Activated CD8-positive, alpha-beta T cell treated with anti-CD3 and anti-CD28 coated beads for 36 hours (primary cell): ENCODE measurements around the gene MPDZ. TPM values are rescaled to one million over a fixed set of nuclear protein-coding genes. Genes with fewer than 3 reads are reported as not detected.

Source experiments
- ATAC-seq: fragments of 200-7000 bp; cut with Tn5 transposase; one replicate; pipeline ENCODE4 v1.10.0; 2021; ENCODE audit warnings: mild to moderate bottlenecking, moderate library complexity
- CTCF ChIA-PET: fragments of 350-600 bp; sonication (Branson Sonifier 250); formaldehyde crosslinking; loops from one replicate; lab custom pipeline; 2021; ENCODE audit warnings: antibody characterized with exemption; lab: Charles Lee
- POLR2A ChIA-PET: fragments of 350-600 bp; sonication (Branson Sonifier 250); formaldehyde crosslinking; loops from one replicate; lab custom pipeline; 2021; ENCODE audit warnings: antibody characterized with exemption; lab: Charles Lee
- DNase-seq: peaks from one replicate; pipeline ENCODE4 v3.0.0-alpha.2; 2020
- H3K27ac Mint-ChIP-seq: one replicate; pipeline ENCODE4 v1.8.0; 2021; ENCODE audit warnings: mild to moderate bottlenecking, mixed read lengths
- H3K27me3 Mint-ChIP-seq: one replicate; pipeline ENCODE4 v1.8.0; 2021; ENCODE audit warnings: mixed read lengths
- H3K36me3 Mint-ChIP-seq: one replicate; pipeline ENCODE4 v1.8.0; 2021; ENCODE audit warnings: low read depth, mixed read lengths
- H3K4me1 Mint-ChIP-seq: one replicate; pipeline ENCODE4 v1.8.0; 2021; ENCODE audit warnings: low read depth, mixed read lengths
- H3K4me3 Mint-ChIP-seq: one replicate; pipeline ENCODE4 v1.8.0; 2021; ENCODE audit warnings: mild to moderate bottlenecking, moderate library complexity, mixed read lengths
- H3K9me3 Mint-ChIP-seq: one replicate; pipeline ENCODE4 v1.8.0; 2021; ENCODE audit warnings: mixed read lengths
- intact Hi-C: fragments of 100-400 bp; cut with micrococcal nuclease; formaldehyde crosslinking; loops from one replicate; pipeline ENCODE4 v1.10.0; 2022
- total RNA-seq, 2 experiments: library from RNA; stranded (reverse); gene quantifications; one replicate each; pipeline ENCODE4 v1.2.3, GENCODE V29; 2021
- TF ChIP-seq, protein P1 (sequence below): fragments of 200-600 bp; IDR thresholded peaks from one replicate; pipeline ENCODE4 v1.8.0; 2022; ENCODE audit warnings: antibody characterized with exemption, mild to moderate bottlenecking

The MPDZ gene
- total RNA-seq, 2 experiments from 2014 or later = not detected

DNA sequence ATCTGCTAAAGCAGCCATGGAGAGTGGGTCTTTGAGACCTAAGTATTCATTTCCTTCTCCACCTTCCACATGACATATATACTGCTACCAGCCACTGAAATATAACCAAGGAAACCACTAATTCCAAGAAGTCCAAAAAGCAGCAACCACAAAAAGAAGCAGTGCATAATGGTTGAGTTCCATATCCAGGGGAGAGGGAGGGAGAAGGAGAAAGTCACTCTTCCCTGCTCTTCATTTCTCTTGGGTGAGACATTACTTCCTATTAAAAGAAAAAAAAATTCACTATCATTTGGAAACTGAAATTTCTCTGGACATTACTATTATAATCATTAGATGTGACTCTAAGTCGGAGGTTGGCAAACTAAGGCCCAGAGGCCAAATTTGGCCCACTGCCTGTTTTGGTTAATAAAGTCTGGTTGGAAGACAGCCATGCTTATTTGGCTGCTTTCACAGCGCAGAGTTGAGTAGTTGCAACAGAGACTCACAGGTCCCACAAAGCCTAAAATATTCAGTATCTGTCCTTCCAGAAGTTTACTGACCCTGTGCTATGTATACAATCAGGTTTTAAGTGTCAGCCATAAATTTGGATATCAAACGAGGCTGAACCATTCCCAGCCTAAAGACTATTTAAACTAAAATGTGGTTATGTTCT is 168.6 kb downstream of the MPDZ start:
- Mint-ChIP-seq H3K4me3 (no peak overlapping the region), H3K36me3 (no peaks in the 10 kb centered on the region), H3K9me3 (peaks cover 3% of the 10 kb centered on the region), H3K27ac (no peak overlapping the region), H3K27me3 (no peaks in the 10 kb centered on the region), H3K4me1 (no peaks in the 10 kb centered on the region)
- ChIA-PET CTCF (no interaction called here), POLR2A (no interaction called here)
- ATAC-seq (no peak), DNase-seq (no peak)
- TF ChIP-seq, protein P1, sequence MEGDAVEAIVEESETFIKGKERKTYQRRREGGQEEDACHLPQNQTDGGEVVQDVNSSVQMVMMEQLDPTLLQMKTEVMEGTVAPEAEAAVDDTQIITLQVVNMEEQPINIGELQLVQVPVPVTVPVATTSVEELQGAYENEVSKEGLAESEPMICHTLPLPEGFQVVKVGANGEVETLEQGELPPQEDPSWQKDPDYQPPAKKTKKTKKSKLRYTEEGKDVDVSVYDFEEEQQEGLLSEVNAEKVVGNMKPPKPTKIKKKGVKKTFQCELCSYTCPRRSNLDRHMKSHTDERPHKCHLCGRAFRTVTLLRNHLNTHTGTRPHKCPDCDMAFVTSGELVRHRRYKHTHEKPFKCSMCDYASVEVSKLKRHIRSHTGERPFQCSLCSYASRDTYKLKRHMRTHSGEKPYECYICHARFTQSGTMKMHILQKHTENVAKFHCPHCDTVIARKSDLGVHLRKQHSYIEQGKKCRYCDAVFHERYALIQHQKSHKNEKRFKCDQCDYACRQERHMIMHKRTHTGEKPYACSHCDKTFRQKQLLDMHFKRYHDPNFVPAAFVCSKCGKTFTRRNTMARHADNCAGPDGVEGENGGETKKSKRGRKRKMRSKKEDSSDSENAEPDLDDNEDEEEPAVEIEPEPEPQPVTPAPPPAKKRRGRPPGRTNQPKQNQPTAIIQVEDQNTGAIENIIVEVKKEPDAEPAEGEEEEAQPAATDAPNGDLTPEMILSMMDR = no peak
- intact Hi-C loops = no loop called here

DNA sequence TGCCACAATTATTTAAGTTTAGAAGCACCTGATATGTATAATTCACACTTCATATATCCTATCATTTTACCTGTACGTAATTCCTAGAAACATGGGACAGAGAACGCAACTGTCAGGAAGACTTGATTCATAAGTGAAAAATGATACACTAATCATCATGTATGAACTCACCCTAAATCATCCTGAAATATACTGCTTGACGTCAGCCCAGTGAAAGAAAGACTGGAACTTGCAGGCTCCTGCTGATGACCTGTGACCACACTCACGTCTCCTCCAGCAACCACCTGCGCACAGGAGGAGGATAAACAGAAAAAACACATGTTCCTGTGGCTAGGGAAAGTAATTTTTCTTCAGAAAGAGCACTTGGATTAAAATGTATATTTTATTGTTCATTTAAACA is 169.7 kb downstream of the MPDZ start:
- H3K4me3 Mint-ChIP-seq = no peak overlapping the region
- intact Hi-C loops = no loop called here
- no peaks in the 10 kb centered on the region for H3K27me3 Mint-ChIP-seq
- DNase-seq = no peak
- peaks cover 3% of the 10 kb centered on the region for H3K9me3 Mint-ChIP-seq
- no peaks in the 10 kb centered on the region for H3K36me3 Mint-ChIP-seq
- ChIA-PET POLR2A (no interaction called here), CTCF (interaction anchor here (1.3 kb wide), 1 partner anchor 22 kb away, joined by 3 read pairs; no protein-coding TSS in a partner anchor)
- H3K4me1 Mint-ChIP-seq = no peaks in the 10 kb centered on the region
- no peak for ATAC-seq
- TF ChIP-seq, protein P1 = no peak
- no peak overlapping the region for H3K27ac Mint-ChIP-seq

DNA sequence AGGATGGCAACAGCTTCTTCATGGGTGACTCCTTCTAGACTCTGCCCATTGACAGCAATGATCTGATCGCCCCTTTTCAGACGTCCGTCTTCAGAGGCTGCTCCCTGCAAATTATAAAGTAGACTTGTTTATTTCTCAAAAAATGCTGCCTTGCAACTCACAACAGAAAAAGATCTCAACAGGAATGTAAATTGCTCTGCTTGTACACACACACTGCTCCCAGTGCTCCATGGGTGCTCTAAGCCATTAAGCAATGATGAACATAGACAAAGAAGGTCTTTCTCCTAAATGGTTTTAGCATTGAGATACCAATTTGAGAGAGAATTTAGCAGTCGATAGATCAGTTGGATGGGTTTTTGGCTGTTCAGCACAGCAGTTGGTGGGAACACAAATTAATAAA is 172.5 kb downstream of the MPDZ start:
- intact Hi-C loops = no loop called here
- POLR2A ChIA-PET = no interaction called here

DNA sequence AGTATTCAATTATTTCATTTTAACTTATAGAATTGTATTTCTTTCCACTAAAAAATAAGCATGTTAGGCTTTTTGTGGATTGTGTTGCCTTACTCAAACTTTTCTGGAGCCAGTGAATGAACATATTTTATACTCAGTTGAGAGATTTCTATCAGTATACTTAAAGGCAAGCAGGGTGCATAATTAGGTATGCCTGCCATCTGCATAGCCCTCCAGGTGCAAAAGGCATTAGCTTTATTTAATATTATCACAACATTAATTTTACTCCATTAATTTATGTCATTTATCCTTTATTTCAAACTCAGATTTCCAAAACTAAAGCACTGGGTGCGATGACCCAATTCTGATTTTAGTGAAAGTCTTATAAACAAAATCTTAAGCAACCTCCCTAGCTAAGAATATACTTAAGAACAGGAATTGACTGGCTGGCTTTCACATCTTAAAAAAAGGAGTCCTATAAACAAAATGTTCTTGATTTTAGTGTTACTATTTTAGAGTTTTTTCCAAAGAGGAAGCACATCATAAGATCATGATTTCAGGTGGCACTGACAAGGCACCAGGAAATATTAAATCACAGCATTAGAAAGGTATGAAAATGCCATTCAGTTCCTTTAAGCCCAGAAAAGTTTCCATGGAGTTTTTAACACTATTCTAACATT is 178.4 kb downstream of the MPDZ start:
- H3K27ac Mint-ChIP-seq = no peak overlapping the region
- no peaks in the 10 kb centered on the region for H3K27me3 Mint-ChIP-seq
- ATAC-seq (no peak), DNase-seq (no peak)
- intact Hi-C loops = no loop called here
- no peaks in the 10 kb centered on the region for H3K36me3 Mint-ChIP-seq
- CTCF ChIA-PET = no interaction called here
- POLR2A ChIA-PET = no interaction called here
- TF ChIP-seq, protein P1 = no peak
- no peak overlapping the region for H3K4me3 Mint-ChIP-seq
- peaks cover 8% of the 10 kb centered on the region for H3K9me3 Mint-ChIP-seq
- H3K4me1 Mint-ChIP-seq = no peaks in the 10 kb centered on the region

More for the DNA sequence above, 172.5 kb downstream of the MPDZ start:
- DNase-seq = no peak
- CTCF ChIA-PET = no interaction called here
- no peak for ATAC-seq
- H3K27ac Mint-ChIP-seq = no peak overlapping the region
- no peaks in the 10 kb centered on the region for H3K27me3 Mint-ChIP-seq
- H3K4me3 Mint-ChIP-seq = no peak overlapping the region
- no peaks in the 10 kb centered on the region for H3K36me3 Mint-ChIP-seq
- peaks cover 4% of the 10 kb centered on the region for H3K9me3 Mint-ChIP-seq
- TF ChIP-seq, protein P1 = no peak
- no peaks in the 10 kb centered on the region for H3K4me1 Mint-ChIP-seq

DNA sequence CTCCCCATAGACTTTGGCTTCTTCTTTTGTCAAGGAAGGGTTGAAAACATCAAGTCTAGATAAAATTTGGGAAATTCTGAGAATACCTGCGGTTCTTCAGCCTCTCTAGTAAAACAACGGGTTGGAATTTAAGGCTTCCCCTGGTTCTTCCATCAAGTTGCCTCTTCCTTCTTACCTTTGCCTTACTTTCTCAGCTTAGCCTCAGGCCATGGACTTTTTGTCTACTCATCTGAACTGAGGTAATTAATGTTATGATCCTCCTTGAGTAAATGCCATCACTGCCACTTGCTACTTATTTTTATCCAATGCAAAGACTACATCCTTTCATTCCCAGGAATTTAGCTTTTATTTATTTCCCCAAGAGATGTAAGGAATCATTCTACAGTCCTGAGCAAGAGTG is 184.4 kb downstream of the MPDZ start:
- Mint-ChIP-seq H3K27ac (no peak overlapping the region), H3K36me3 (no peaks in the 10 kb centered on the region), H3K4me1 (no peaks in the 10 kb centered on the region), H3K9me3 (peaks cover 6% of the 10 kb centered on the region), H3K27me3 (no peaks in the 10 kb centered on the region), H3K4me3 (no peak overlapping the region)
- POLR2A ChIA-PET = no interaction called here
- no peak for DNase-seq
- TF ChIP-seq, protein P1 = no peak
- ATAC-seq = no peak
- CTCF ChIA-PET = no interaction called here
- intact Hi-C loops = no loop called here
